Pancreas (tissue), 10 donors: Measurements from ENCODE around the gene PFDN1. TPM values are rescaled to one million over a fixed set of nuclear protein-coding genes. Genes with fewer than 3 reads are reported as not detected.
"Not testable (repeated sequence)": the region's sequence is repeated elsewhere in the genome, so short reads cannot be mapped to it uniquely, and the experiment has no call there.

Experiments
- ATAC-seq, 4 donors: fragments of 200-7000 bp; cut with Tn5 transposase; one replicate each; pipeline versions ENCODE4 v1.8.0 to v1.9.1; 2020; ENCODE audit warnings: mild to moderate bottlenecking in 4 of 4, moderate library complexity in 4 of 4
- DNase-seq, 6 donors: peaks; one replicate each; pipeline ENCODE4 v3.0.0-alpha.2; 2020
- FAIRE-seq: peaks from 2 replicates; lab custom pipeline; 2012; peaks lifted over from hg19 to GRCh38; lab: Jason Lieb, UNC
- H3K27ac ChIP-seq, 4 donors: fragments of 200-600 bp; sonication (generic); 1 replicate in 3 of 4; 2 replicates in 1 of 4; pipeline versions ENCODE4 v1.5.0 to v1.8.0; 2020
- H3K27me3 ChIP-seq, 4 donors: fragments of 200-600 bp; one replicate each; pipeline ENCODE4 v1.8.0; 2021
- H3K36me3 ChIP-seq, 3 donors: fragments of 200-600 bp; sonication (generic) in 1 of 3; one replicate each; pipeline versions ENCODE4 v1.5.0 to v1.8.0; 2020 to 2021
- H3K4me1 ChIP-seq, 3 donors: fragments of 200-600 bp; one replicate each; pipeline ENCODE4 v1.8.0; 2021
- H3K4me3 ChIP-seq, 4 donors: fragments of 200-600 bp; sonication (generic) in 2 of 4; one replicate each; pipeline versions ENCODE4 v1.5.0 to v1.8.0; 2020 to 2021
- H3K9me3 ChIP-seq, 4 donors: fragments of 200-600 bp; one replicate each; pipeline ENCODE4 v1.8.0; 2021
- CTCF ChIP-seq, 4 donors: fragments of 200-600 bp; sonication (generic) in 3 of 4; IDR thresholded peaks; one replicate each; pipeline versions ENCODE4 v1.5.0 to v1.8.0; 2021; ENCODE audit warnings: antibody characterized with exemption in 4 of 4
- WGBS, 2 donors: extraction: QIAGEN DNeasy Blood & Tissue Kit; methylation state at CpG; one replicate each; pipeline ENCODE4 v1.1.7; 2013; 5-methylcytosine and 5-hydroxymethylcytosine counted together
- intact Hi-C, 3 donors: fragments of 100-400 bp; cut with DNase I; formaldehyde crosslinking; loops; one replicate each; pipeline versions ENCODE4 v1.11.1 to v1.14.2; 2022
- polyA plus RNA-seq, 2 donors: library from polyadenylated mRNA; stranded (reverse); fragments of 200-250 nt; gene quantifications; one replicate each; pipeline ENCODE4 v1.2.3, GENCODE V29; 2013
- total RNA-seq, 6 donors: library from RNA; stranded (reverse); fragmentation: NEBNext Ultra II Directional in 4 of 6; extraction: Animal tissue kit (Norgen Biotek cat#: 25700) in 4 of 6; gene quantifications; one replicate each; pipeline versions ENCODE4 v1.2.1 to v1.2.4, GENCODE V29; 2021 to 2023
- donor health status: healthy with polysubstance abuse.
- donor health status: DM: no; HTN: no; CAD: no; lungs with moderate emphysema.
- donor health status: DM: no; HTN: no; CAD: no.
- donor health status: control.
- donor health status: control.
- donor health status: Bipolar disorder and iron deficiency.
- donor health status: DM: yes; HTN: yes; CAD: no.
- donor health status: DM: no; HTN: no; CAD: no.
- donor health status: DM: no; HTN: no; CAD: no.
- donor health status: DM: yes; HTN: yes; CAD: no.

The PFDN1 gene
- total and polyA plus RNA-seq, 8 donors = 10.5 to 43.9 (median 17.5) TPM

GRCh38 chr5:140205216-140205615, 97.7 kb downstream of the PFDN1 start:
- Histone ChIP-seq H3K9me3 (no peaks in the 10 kb centered on the region), H3K27me3 (no peaks in the 10 kb centered on the region), H3K4me3 (no peak overlapping the region), H3K27ac (no peak overlapping the region), H3K36me3 (no peaks in the 10 kb centered on the region), H3K4me1 (peaks cover 20 to 31% (median 27%) of the 10 kb centered on the region in 3 donors)
- 59 to 64% methylated on average over 2 of the region's 2 CpGs for WGBS, 2 donors
- intact Hi-C loops = no loop called here
- FAIRE-seq = no peak
- no peak for TF ChIP-seq CTCF (IDR thresholded peaks at IDR 0.05)
- peak in 3 of 4 donors; percentile 20 to 37 (median 37) for ATAC-seq
- DNase-seq = no peak

GRCh38 chr5:140202610-140203009, 100.3 kb downstream of the PFDN1 start:
- Histone ChIP-seq H3K36me3 (no peaks in the 10 kb centered on the region), H3K27me3 (no peaks in the 10 kb centered on the region), H3K4me3 (no peak overlapping the region), H3K9me3 (no peaks in the 10 kb centered on the region), H3K4me1 (peaks cover 20 to 33% (median 27%) of the 10 kb centered on the region in 3 donors), H3K27ac (peak overlapping the region in 2 of 4 donors; percentile 35 to 47)
- intact Hi-C loops = no loop called here
- DNase-seq (peak in 3 of 6 donors; percentile 39 to 58 (median 49)), ATAC-seq (peak; percentile 75 to 91 (median 84)), FAIRE-seq (no peak)
- no peak for TF ChIP-seq CTCF (IDR thresholded peaks at IDR 0.05)
- WGBS, 2 donors = 14 to 15% methylated on average over 2 of the region's 2 CpGs

GRCh38 chr5:140202078-140202477, 100.8 kb downstream of the PFDN1 start:
- peak overlapping the region in 2 of 4 donors; percentile 35 to 47 for H3K27ac ChIP-seq
- peak in 3 of 4 donors; percentile 11 to 36 (median 14) for ATAC-seq
- intact Hi-C loops = no loop called here

GRCh38 chr5:140198915-140199314, 104.0 kb downstream of the PFDN1 start:
- H3K4me3 ChIP-seq, DNase-seq, H3K36me3 ChIP-seq, intact Hi-C loops, H3K27me3 ChIP-seq, H3K27ac ChIP-seq, H3K9me3 ChIP-seq, FAIRE-seq, ATAC-seq: not testable (repeated sequence)
- peaks cover 18 to 45% (median 38%) of the 10 kb centered on the region in 3 donors for H3K4me1 ChIP-seq
- 86 to 91% methylated on average over 1 of the region's 1 CpG for WGBS, 2 donors

More at GRCh38 chr5:140202078-140202477, 100.8 kb downstream of the PFDN1 start:
- DNase-seq (no peak), FAIRE-seq (no peak)
- H3K9me3 ChIP-seq = no peaks in the 10 kb centered on the region
- 56 to 69% methylated on average over 4 of the region's 4 CpGs for WGBS, 2 donors
- no peaks in the 10 kb centered on the region for H3K36me3 ChIP-seq
- no peak overlapping the region for H3K4me3 ChIP-seq
- H3K27me3 ChIP-seq = no peaks in the 10 kb centered on the region
- H3K4me1 ChIP-seq = peaks cover 20 to 37% (median 32%) of the 10 kb centered on the region in 3 donors
- TF ChIP-seq CTCF (IDR thresholded peaks at IDR 0.05) = no peak

GRCh38 chr5:140197023-140197422, 105.9 kb downstream of the PFDN1 start:
- Histone ChIP-seq H3K4me3 (no peak overlapping the region), H3K27me3 (no peaks in the 10 kb centered on the region), H3K9me3 (no peaks in the 10 kb centered on the region), H3K27ac (peak overlapping the region in 2 of 4 donors; percentile 2 to 50), H3K36me3 (peaks cover 0 to 6% (median 0%) of the 10 kb centered on the region in 3 donors), H3K4me1 (peaks cover 13 to 42% (median 32%) of the 10 kb centered on the region in 3 donors)
- WGBS, 2 donors = 45 to 48% methylated on average over 2 of the region's 2 CpGs
- TF ChIP-seq CTCF (IDR thresholded peaks at IDR 0.05) = no peak
- ATAC-seq = no peak
- intact Hi-C loops = no loop called here
- no peak for DNase-seq
- FAIRE-seq = no peak
